Measurements from ENCODE around the gene TNFAIP1.

GRCh38 chr17:28334666-28335200 lies 828 bp upstream of the TNFAIP1 start:
- no peak for TF ChIP-seq CTCF (optimal IDR thresholded peaks at IDR 0.05 in 1 of 3, IDR thresholded peaks at IDR 0.05 in 1 of 3, conservative IDR thresholded peaks at IDR 0.05 in 1 of 3; ENCODE audit: extremely low read depth in 1 of 3, insufficient read depth in 2 of 3, low read length in 3 of 3)
- no peak for TF ChIP-seq EZH2 (IDR thresholded peaks at IDR 0.05; ENCODE audit: low read length)
